ENCODE results near the gene CFAP119.

DNA sequence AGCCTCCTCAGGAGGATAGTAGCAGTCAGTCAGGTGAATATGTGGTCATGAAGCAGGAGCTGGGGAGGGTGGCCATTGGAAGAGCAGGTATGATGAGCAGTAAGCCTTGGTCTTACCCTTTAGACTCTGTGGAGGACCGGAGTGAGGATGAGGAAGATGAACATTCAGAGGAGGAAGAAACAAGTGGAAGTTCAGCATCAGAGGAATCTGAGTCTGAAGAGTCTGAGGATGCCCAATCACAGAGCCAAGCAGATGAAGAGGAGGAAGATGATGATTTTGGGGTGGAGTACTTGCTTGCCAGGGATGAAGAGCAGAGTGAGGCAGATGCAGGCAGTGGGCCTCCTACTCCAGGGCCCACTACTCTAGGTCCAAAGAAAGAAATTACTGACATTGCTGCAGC lies 50.1 kb downstream of the CFAP119 start:
- no peak for TF ChIP-seq POLR2AphosphoS5 (IDR thresholded peaks at IDR 0.05)
- no peak for TF ChIP-seq EP300 (conservative IDR thresholded peaks at IDR 0.05; ENCODE audit: poor library complexity, severe bottlenecking)
- TF ChIP-seq, protein P1, sequence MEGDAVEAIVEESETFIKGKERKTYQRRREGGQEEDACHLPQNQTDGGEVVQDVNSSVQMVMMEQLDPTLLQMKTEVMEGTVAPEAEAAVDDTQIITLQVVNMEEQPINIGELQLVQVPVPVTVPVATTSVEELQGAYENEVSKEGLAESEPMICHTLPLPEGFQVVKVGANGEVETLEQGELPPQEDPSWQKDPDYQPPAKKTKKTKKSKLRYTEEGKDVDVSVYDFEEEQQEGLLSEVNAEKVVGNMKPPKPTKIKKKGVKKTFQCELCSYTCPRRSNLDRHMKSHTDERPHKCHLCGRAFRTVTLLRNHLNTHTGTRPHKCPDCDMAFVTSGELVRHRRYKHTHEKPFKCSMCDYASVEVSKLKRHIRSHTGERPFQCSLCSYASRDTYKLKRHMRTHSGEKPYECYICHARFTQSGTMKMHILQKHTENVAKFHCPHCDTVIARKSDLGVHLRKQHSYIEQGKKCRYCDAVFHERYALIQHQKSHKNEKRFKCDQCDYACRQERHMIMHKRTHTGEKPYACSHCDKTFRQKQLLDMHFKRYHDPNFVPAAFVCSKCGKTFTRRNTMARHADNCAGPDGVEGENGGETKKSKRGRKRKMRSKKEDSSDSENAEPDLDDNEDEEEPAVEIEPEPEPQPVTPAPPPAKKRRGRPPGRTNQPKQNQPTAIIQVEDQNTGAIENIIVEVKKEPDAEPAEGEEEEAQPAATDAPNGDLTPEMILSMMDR (IDR thresholded peaks at IDR 0.05; ENCODE audit: poor library complexity, severe bottlenecking): no peak
- no peak for TF ChIP-seq EZH2 (IDR thresholded peaks at IDR 0.05; ENCODE audit: borderline replicate concordance, insufficient read depth, low read length, poor library complexity, severe bottlenecking)
- TF ChIP-seq, protein P2, sequence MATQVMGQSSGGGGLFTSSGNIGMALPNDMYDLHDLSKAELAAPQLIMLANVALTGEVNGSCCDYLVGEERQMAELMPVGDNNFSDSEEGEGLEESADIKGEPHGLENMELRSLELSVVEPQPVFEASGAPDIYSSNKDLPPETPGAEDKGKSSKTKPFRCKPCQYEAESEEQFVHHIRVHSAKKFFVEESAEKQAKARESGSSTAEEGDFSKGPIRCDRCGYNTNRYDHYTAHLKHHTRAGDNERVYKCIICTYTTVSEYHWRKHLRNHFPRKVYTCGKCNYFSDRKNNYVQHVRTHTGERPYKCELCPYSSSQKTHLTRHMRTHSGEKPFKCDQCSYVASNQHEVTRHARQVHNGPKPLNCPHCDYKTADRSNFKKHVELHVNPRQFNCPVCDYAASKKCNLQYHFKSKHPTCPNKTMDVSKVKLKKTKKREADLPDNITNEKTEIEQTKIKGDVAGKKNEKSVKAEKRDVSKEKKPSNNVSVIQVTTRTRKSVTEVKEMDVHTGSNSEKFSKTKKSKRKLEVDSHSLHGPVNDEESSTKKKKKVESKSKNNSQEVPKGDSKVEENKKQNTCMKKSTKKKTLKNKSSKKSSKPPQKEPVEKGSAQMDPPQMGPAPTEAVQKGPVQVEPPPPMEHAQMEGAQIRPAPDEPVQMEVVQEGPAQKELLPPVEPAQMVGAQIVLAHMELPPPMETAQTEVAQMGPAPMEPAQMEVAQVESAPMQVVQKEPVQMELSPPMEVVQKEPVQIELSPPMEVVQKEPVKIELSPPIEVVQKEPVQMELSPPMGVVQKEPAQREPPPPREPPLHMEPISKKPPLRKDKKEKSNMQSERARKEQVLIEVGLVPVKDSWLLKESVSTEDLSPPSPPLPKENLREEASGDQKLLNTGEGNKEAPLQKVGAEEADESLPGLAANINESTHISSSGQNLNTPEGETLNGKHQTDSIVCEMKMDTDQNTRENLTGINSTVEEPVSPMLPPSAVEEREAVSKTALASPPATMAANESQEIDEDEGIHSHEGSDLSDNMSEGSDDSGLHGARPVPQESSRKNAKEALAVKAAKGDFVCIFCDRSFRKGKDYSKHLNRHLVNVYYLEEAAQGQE (IDR thresholded peaks at IDR 0.05; ENCODE audit: borderline replicate concordance): no peak

Measured in neural cell (in vitro differentiated cells).